Keratinocyte (primary cell): ENCODE results near the gene INPP5A. TPM values are rescaled to one million over a fixed set of nuclear protein-coding genes. Genes with fewer than 3 reads are reported as not detected.

Experiments used
- DNase-seq: peaks from one replicate; pipeline ENCODE4 v3.0.0-alpha.2; 2011; ENCODE audit warnings: low read depth, missing footprints, low spot score
- FAIRE-seq: peaks from 2 replicates; lab custom pipeline; 2011; peaks lifted over from hg19 to GRCh38; lab: Jason Lieb, UNC
- H2AFZ ChIP-seq: 2 replicates; pipeline ENCODE4 v1.6.0; 2012; ENCODE audit warnings: low read length, control low read depth, inconsistent platforms; ENCODE audit not compliant: control insufficient read depth
- H3K27ac ChIP-seq: 2 replicates; pipeline ENCODE4 v1.5.1; 2011; ENCODE audit warnings: low read length; ENCODE audit not compliant: control insufficient read depth, insufficient read depth
- H3K27me3 ChIP-seq: 3 replicates; pipeline ENCODE4 v1.6.0; 2011; ENCODE audit warnings: low read length; ENCODE audit not compliant: control insufficient read depth, insufficient read depth; ENCODE audit errors: extremely low read depth
- H3K36me3 ChIP-seq, 2 experiments: 2 replicates in 1 of 2; 3 replicates in 1 of 2; pipeline ENCODE4 v1.5.1; 2011; ENCODE audit warnings: low read length in 2 of 2, mild to moderate bottlenecking in 1 of 2; ENCODE audit not compliant: control insufficient read depth in 2 of 2, insufficient read depth in 2 of 2; ENCODE audit errors: extremely low read depth in 1 of 2
- H3K4me1 ChIP-seq: 3 replicates; pipeline ENCODE4 v1.5.1; 2011; ENCODE audit warnings: low read length; ENCODE audit not compliant: control insufficient read depth, insufficient read depth; ENCODE audit errors: extremely low read depth
- H3K4me2 ChIP-seq: 3 replicates; pipeline ENCODE4 v1.6.0; 2011; ENCODE audit warnings: low read depth, low read length; ENCODE audit not compliant: control insufficient read depth, insufficient read depth; ENCODE audit errors: extremely low read depth
- H3K4me3 ChIP-seq, 3 experiments: fragments of 200-600 bp in 1 of 3; sonication (generic) in 1 of 3; 2 replicates in 2 of 3; 3 replicates in 1 of 3; pipeline ENCODE4 v1.5.1; 2011 to 2016; ENCODE audit warnings: low read length in 3 of 3, mild to moderate bottlenecking in 3 of 3, control low read depth in 2 of 3, inconsistent platforms in 1 of 3, low read depth in 1 of 3, mixed read lengths in 1 of 3, mixed run types in 1 of 3, moderate library complexity in 1 of 3; ENCODE audit not compliant: control insufficient read depth in 2 of 3, insufficient read depth in 2 of 3; ENCODE audit errors: extremely low read depth in 1 of 3
- H3K79me2 ChIP-seq: 2 replicates; pipeline ENCODE4 v1.6.0; 2012; ENCODE audit warnings: low read length; ENCODE audit not compliant: control insufficient read depth, insufficient read depth
- H3K9ac ChIP-seq: 3 replicates; pipeline ENCODE4 v1.6.0; 2011; ENCODE audit warnings: low read length; ENCODE audit not compliant: control insufficient read depth, insufficient read depth; ENCODE audit errors: extremely low read depth
- H3K9me1 ChIP-seq: 3 replicates; pipeline ENCODE4 v1.6.0; 2011; ENCODE audit warnings: low read length; ENCODE audit not compliant: control insufficient read depth, insufficient read depth; ENCODE audit errors: extremely low read depth
- H3K9me3 ChIP-seq: 2 replicates; pipeline ENCODE4 v1.5.1; 2012; ENCODE audit warnings: low read depth, low read length; ENCODE audit not compliant: control insufficient read depth
- H4K20me1 ChIP-seq: 3 replicates; pipeline ENCODE4 v1.6.0; 2011; ENCODE audit warnings: low read length; ENCODE audit not compliant: control insufficient read depth, insufficient read depth; ENCODE audit errors: extremely low read depth
- CTCF ChIP-seq, 3 experiments: IDR thresholded peaks in 1 of 3; conservative IDR thresholded peaks in 1 of 3; optimal IDR thresholded peaks in 1 of 3; 2 replicates in 2 of 3; 3 replicates in 1 of 3; pipeline versions ENCODE3 to v1.5.1; 2011; ENCODE audit warnings: low read length in 3 of 3, mild to moderate bottlenecking in 3 of 3, moderate library complexity in 2 of 3, control low read depth in 1 of 3, inconsistent platforms in 1 of 3; ENCODE audit not compliant: insufficient read depth in 2 of 3; ENCODE audit errors: extremely low read depth in 1 of 3
- EZH2 ChIP-seq: IDR thresholded peaks from one replicate; pipeline ENCODE4 v1.6.1; 2012; ENCODE audit warnings: inconsistent platforms, mild to moderate bottlenecking, low read length, moderate library complexity
- dilution Hi-C: fragments of 300-500 bp; cut with MboI; formaldehyde crosslinking; loops from one replicate; pipeline ENCODE4 v1.7.0; 2020; ENCODE audit warnings: low sequenced_read_pairs; ENCODE audit not compliant: extremely low pct_ligation_motif_present
- polyA plus RNA-seq, 5 experiments: library from polyadenylated mRNA; depleted of rRNA in 3 of 5; stranded (reverse) in 3 of 5; stranded (forward) in 1 of 5; unstranded in 1 of 5; fragments of >200 nt; gene quantifications; 1 replicate in 1 of 5; 2 replicates in 3 of 5; 3 replicates in 1 of 5; pipeline versions ENCODE4 v1.2.1 to v1.2.3, GENCODE V29; 2011 to 2012; ENCODE audit warnings: missing spikeins in 2 of 5, low read depth in 1 of 5, low replicate concordance in 1 of 5

Gene INPP5A
- polyA plus RNA-seq, 1 donor (not counting 4 experiments of a cell fraction or from before 2014, with no cell fraction given): 11.2 TPM

GRCh38 chr10:132499367-132499685, 38.3 kb upstream of the INPP5A start:
- no peaks in the 10 kb centered on the region for H3K36me3 ChIP-seq
- H3K4me2 ChIP-seq: no peak overlapping the region
- DNase-seq: no peak
- H3K27me3 ChIP-seq: peaks cover 40% of the 10 kb centered on the region
- no peaks in the 10 kb centered on the region for H3K9me3 ChIP-seq
- H3K9me1 ChIP-seq: no peaks in the 10 kb centered on the region
- no peak overlapping the region for H3K27ac ChIP-seq
- H2AFZ ChIP-seq: no peak overlapping the region
- H3K79me2 ChIP-seq: no peaks in the 10 kb centered on the region
- H3K9ac ChIP-seq: no peak overlapping the region
- H3K4me1 ChIP-seq: no peaks in the 10 kb centered on the region
- H4K20me1 ChIP-seq: peaks cover 3% of the 10 kb centered on the region
- TF ChIP-seq EZH2: no peak
- no peak for TF ChIP-seq CTCF (optimal IDR thresholded peaks at IDR 0.05 in 1 of 3, IDR thresholded peaks at IDR 0.05 in 1 of 3, conservative IDR thresholded peaks at IDR 0.05 in 1 of 3; ENCODE audit: extremely low read depth in 1 of 3, insufficient read depth in 2 of 3, low read length in 3 of 3)
- dilution Hi-C loops: no loop called here
- no peak overlapping the region for H3K4me3 ChIP-seq
- FAIRE-seq: no peak

- Histone ChIP-seq H3K4me1 (no peaks in the 10 kb centered on the region), H2AFZ (no peak overlapping the region), H3K4me2 (no peak overlapping the region), H4K20me1 (peaks cover 3% of the 10 kb centered on the region), H3K36me3 (no peaks in the 10 kb centered on the region), H3K9ac (no peak overlapping the region), H3K4me3 (no peak overlapping the region), H3K79me2 (no peaks in the 10 kb centered on the region), H3K9me3 (no peaks in the 10 kb centered on the region), H3K27ac (no peak overlapping the region), H3K9me1 (no peaks in the 10 kb centered on the region), H3K27me3 (peaks cover 40% of the 10 kb centered on the region)
- dilution Hi-C loops: no loop called here
- no peak for TF ChIP-seq EZH2
- no peak for TF ChIP-seq CTCF (optimal IDR thresholded peaks at IDR 0.05 in 1 of 3, IDR thresholded peaks at IDR 0.05 in 1 of 3, conservative IDR thresholded peaks at IDR 0.05 in 1 of 3; ENCODE audit: extremely low read depth in 1 of 3, insufficient read depth in 2 of 3, low read length in 3 of 3)
- DNase-seq (no peak), FAIRE-seq (no peak)
These were observed 36.7 kb upstream of the INPP5A start for GRCh38 chr10:132500781-132501415.
